Smooth muscle cell (in vitro differentiated cells): ENCODE results near the gene RARA. TPM values are rescaled to one million over a fixed set of nuclear protein-coding genes. Genes with fewer than 3 reads are reported as not detected.

Experiments
- DNase-seq: peaks from one replicate; lab custom pipeline; 2025; ENCODE audit not compliant: unreplicated experiment; lab: John Stamatoyannopoulos, UW
- H2AFZ ChIP-seq: fragments of 200-600 bp; sonication (generic); 2 replicates; pipeline ENCODE4 v1.6.0; 2016; ENCODE audit warnings: antibody characterized with exemption, low read depth, mild to moderate bottlenecking
- H3F3A ChIP-seq: fragments of 200-600 bp; sonication (generic); 2 replicates; pipeline ENCODE4 v1.6.0; 2017; ENCODE audit warnings: antibody characterized with exemption, low read depth
- H3K27ac ChIP-seq: fragments of 200-600 bp; sonication (generic); 2 replicates; pipeline ENCODE4 v1.5.1; 2016; ENCODE audit warnings: low read depth, mild to moderate bottlenecking
- H3K27me3 ChIP-seq: fragments of 200-600 bp; sonication (generic); 2 replicates; pipeline ENCODE4 v1.6.1; 2016; ENCODE audit warnings: low read depth, mild to moderate bottlenecking
- H3K36me3 ChIP-seq: fragments of 200-600 bp; sonication (generic); 2 replicates; pipeline ENCODE4 v1.5.1; 2016; ENCODE audit warnings: low read depth
- H3K4me1 ChIP-seq: fragments of 200-600 bp; sonication (generic); 2 replicates; pipeline ENCODE4 v1.5.1; 2016; ENCODE audit warnings: low read depth
- H3K4me2 ChIP-seq: fragments of 200-600 bp; sonication (generic); 2 replicates; pipeline ENCODE4 v1.6.0; 2016; ENCODE audit warnings: mild to moderate bottlenecking
- H3K4me3 ChIP-seq: fragments of 200-600 bp; sonication (generic); 2 replicates; pipeline ENCODE4 v1.5.1; 2016; ENCODE audit warnings: mild to moderate bottlenecking
- H3K79me2 ChIP-seq: fragments of 200-600 bp; sonication (generic); 2 replicates; pipeline ENCODE4 v1.6.0; 2016; ENCODE audit warnings: low read depth, mild to moderate bottlenecking
- H3K9ac ChIP-seq: fragments of 200-600 bp; sonication (generic); 2 replicates; pipeline ENCODE4 v1.6.0; 2016; ENCODE audit warnings: low read depth
- H3K9me3 ChIP-seq: fragments of 200-600 bp; sonication (generic); replicated peaks from 2 replicates; pipeline ENCODE4 v1.5.1; 2016; ENCODE audit warnings: low read depth
- H4K20me1 ChIP-seq: fragments of 200-600 bp; sonication (generic); 2 replicates; pipeline ENCODE4 v1.6.0; 2016; ENCODE audit warnings: low read depth
- WGBS: methylation state at CpG from one replicate; pipeline ENCODE4 v1.1.7; 2016; ENCODE audit warnings: low lambda C conversion rate; 5-methylcytosine and 5-hydroxymethylcytosine counted together
- polyA plus RNA-seq: library from polyadenylated mRNA; unstranded; fragments of >200 nt; fragmentation: Nextera tagmentation; extraction: Ambion mirVana; gene quantifications from 2 replicates; pipeline ENCODE4 v1.2.1, GENCODE V29; 2016
- total RNA-seq: library from RNA; depleted of rRNA; stranded (reverse); fragments of >200 nt; gene quantifications from 2 replicates; pipeline ENCODE4 v1.2.3, GENCODE V29; 2014
- TF ChIP-seq, protein P1 (sequence below): fragments of 200-600 bp; sonication (generic); IDR thresholded peaks from 2 replicates; pipeline ENCODE4 v1.5.1; 2017; ENCODE audit warnings: borderline replicate concordance, mild to moderate bottlenecking, antibody characterized with exemption; ENCODE audit not compliant: insufficient read depth, poor library complexity, severe bottlenecking

RARA gene
- total and polyA plus RNA-seq, 2 experiments from 2014 or later = 22.1 to 22.5 TPM

DNA sequence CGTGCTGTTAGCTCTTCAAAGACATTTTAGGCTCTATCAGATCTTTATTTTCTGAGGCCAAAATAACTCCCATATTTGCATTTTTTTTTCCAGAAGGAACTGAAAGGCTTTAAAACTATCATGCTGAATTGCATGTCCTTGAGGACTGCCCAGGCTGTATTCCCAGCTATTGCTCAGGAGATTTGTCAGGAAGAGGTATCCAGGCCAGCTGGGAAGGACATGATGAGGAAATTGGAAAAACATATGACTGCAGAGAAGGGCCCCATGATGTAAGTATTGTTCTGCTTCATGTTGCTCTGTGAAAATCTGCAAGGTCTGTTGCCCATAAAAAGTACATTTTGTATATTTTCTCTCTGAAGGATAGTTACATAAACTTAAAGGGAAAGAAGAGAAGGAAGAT lies 15.6 kb upstream of the RARA start:
- Histone ChIP-seq H3K9me3 (no peaks in the 10 kb centered on the region), H3K27me3 (no peaks in the 10 kb centered on the region), H3K4me1 (peaks cover 14% of the 10 kb centered on the region), H3K4me3 (no peak overlapping the region), H4K20me1 (no peaks in the 10 kb centered on the region), H3K9ac (no peak overlapping the region), H3K27ac (no peak overlapping the region), H3F3A (no peaks in the 10 kb centered on the region), H3K4me2 (no peak overlapping the region), H2AFZ (no peak overlapping the region), H3K79me2 (peaks cover 7% of the 10 kb centered on the region), H3K36me3 (no peaks in the 10 kb centered on the region)
- WGBS = 97% methylated on average over 1 of the region's 1 CpG
- DNase-seq = no peak
- TF ChIP-seq, protein P1, sequence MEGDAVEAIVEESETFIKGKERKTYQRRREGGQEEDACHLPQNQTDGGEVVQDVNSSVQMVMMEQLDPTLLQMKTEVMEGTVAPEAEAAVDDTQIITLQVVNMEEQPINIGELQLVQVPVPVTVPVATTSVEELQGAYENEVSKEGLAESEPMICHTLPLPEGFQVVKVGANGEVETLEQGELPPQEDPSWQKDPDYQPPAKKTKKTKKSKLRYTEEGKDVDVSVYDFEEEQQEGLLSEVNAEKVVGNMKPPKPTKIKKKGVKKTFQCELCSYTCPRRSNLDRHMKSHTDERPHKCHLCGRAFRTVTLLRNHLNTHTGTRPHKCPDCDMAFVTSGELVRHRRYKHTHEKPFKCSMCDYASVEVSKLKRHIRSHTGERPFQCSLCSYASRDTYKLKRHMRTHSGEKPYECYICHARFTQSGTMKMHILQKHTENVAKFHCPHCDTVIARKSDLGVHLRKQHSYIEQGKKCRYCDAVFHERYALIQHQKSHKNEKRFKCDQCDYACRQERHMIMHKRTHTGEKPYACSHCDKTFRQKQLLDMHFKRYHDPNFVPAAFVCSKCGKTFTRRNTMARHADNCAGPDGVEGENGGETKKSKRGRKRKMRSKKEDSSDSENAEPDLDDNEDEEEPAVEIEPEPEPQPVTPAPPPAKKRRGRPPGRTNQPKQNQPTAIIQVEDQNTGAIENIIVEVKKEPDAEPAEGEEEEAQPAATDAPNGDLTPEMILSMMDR = no peak

DNA sequence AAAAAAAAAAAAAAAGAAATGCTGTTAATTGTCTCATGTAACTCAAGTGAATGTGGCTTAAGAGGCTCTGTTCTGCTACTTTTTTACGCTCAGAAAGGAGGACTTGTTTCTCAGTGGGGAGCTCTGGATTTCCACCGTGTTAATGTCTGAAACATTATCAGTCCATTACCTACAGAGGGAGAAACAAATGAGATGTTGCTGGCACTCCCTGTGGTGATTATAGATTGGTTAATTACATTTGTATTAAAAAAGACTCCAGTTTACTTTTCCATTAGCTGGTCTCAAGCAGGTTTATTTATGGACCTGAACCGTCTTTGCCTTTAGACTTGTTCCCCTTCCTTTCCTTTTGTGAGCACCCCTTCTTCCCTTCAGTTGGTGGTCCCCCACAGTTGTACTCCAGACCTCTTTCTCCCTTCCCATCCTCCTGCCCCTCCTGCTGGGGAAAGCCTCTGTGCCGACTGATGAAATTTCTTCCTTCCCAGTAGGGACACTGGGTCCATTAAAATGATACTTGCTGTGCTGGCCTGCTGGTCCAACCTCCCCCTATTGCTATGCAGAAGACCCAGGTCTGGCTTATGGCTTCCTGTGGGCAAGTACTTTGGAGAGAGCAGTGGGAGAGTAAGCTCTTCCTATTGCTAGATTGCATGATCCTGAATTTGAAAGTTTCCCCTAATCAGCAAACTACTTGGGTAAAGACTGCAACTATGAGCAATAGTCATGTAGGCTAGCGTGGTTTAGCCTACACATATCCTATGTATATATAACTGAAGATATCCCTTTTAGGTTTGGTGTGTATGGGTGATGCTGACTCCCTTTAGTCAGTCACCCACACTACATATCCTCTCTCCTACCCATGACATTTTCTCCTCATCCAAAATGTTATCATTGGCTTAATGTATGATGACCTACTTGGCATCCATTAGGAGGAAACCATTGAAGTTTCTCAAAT lies 13.2 kb upstream of the RARA start:
- no peaks in the 10 kb centered on the region for H3F3A ChIP-seq
- TF ChIP-seq, protein P1 = no peak
- H3K36me3 ChIP-seq = no peaks in the 10 kb centered on the region
- peaks cover 14% of the 10 kb centered on the region for H3K4me1 ChIP-seq
- no peak overlapping the region for H2AFZ ChIP-seq
- H3K4me2 ChIP-seq = no peak overlapping the region
- H3K79me2 ChIP-seq = no peaks in the 10 kb centered on the region
- peak overlapping the region; percentile 6 for H3K27ac ChIP-seq
- no peak overlapping the region for H3K4me3 ChIP-seq
- no peaks in the 10 kb centered on the region for H3K27me3 ChIP-seq
- no peaks in the 10 kb centered on the region for H4K20me1 ChIP-seq
- 80% methylated on average over 5 of the region's 5 CpGs for WGBS
- no peak for DNase-seq
- no peak overlapping the region for H3K9ac ChIP-seq
- no peaks in the 10 kb centered on the region for H3K9me3 ChIP-seq

DNA sequence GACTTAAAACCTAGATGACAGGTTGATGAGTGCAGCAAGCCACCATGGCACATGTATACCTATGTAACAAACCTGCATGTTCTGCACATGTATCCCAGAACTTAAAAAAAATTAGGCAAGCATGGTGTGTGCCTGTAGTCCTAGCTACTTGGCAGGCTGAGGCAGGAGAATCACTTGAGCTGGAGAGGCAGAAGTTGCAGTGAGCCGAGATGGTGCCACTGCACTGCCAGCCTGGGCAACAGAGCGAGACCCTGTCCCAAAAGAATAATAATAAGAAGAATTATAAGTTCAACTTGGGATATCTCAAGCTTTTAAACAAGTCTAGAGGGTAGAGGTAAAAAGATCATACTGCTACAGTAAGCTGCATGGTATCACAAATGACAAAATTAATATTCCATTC lies 11.5 kb upstream of the RARA start:
- WGBS = 100% methylated on average over 2 of the region's 2 CpGs
- no peaks in the 10 kb centered on the region for H4K20me1 ChIP-seq

More for the DNA sequence above, 11.5 kb upstream of the RARA start:
- Histone ChIP-seq H3K4me3 (no peak overlapping the region), H3K36me3 (no peaks in the 10 kb centered on the region), H3K4me2 (no peak overlapping the region), H3K27ac (no peak overlapping the region), H2AFZ (no peak overlapping the region), H3K9ac (no peak overlapping the region), H3K9me3 (no peaks in the 10 kb centered on the region), H3K79me2 (no peaks in the 10 kb centered on the region), H3F3A (peaks cover 2% of the 10 kb centered on the region), H3K4me1 (peaks cover 14% of the 10 kb centered on the region), H3K27me3 (no peaks in the 10 kb centered on the region)
- DNase-seq = no peak
- TF ChIP-seq, protein P1 = no peak
